Measurements from ENCODE around the gene THRA.

The THRA gene

DNA sequence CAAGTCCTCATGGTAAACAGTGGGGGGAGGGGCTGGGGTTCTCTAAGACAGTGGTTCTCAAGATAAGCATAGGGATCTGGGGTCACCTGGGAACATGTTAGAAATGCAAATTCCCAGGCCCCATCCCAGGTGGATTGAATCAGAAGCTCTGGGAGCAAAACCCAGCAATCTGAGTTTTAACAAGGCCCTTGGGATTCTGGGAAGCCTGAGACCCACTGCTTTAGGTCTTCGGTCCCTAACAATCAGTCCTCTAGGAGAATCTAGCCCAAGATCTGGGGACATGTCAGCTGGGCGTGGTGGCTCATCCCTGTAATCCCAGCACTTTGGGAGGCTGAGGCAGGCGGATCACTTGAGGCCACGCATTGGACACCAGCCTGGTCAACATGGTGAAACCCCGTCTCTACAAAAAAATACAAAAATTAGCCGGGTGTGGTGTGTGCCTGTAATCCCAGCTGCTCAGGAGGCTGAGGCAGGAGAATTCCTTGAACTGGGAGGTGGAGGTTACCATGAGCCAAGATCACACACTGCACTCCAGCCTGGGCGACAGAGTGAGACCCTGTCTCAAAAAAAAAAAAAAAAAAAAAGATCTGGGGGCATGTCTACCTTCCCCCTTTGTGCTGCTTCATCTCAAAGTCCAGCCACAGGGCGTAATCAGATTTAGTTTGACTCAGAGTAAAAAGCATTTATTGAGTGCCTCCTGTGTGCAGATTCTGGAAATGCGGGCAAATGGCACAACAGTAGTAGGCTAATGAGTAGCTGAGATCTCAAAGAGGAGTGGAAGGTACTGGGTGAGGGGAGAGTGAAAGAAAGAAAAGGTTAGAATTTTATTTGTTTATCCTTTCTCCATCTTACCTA, 46.4 kb downstream of the THRA start:
- in situ Hi-C loops (cut with MboI; ENCODE audit: low sequenced_read_pairs), result no loop called here

DNA sequence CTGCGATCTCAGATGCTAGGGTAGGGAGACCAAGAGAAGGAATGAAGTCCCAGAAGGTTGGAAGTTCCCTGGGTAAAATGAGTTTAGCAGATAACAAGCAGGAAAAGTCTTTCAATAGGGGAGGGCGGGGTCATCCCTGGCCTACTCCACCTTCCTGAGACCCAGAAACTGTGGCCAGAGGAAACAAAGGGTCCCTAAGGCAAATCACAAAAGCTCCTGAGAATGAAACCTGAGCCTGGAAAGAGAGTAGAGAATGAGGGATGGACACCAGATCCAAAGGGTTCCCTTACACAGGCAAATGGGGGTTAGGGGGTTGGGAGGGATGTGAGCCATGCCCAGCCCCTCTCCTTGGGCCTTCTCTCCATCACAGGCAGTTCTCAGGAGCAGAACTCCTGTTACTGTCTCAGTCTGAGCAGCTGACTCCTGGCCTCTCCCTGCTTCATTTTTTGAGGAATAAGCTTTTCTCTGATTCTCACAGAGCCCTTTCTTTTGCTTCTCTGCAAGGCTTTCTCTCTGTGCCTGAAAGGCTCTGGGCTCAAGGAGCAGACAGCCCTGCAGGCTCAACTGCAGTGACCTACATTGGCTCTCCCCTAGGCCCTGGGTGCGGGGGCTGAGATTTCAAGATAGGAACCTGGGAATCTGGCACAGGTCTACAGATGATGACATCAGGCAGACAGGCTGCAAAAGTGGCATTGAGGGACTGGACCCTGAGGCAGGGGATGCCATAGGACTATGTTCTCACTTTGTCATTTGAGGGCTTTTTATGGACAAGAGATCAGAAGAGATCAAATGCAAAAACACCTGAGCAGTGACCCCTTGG, 47.5 kb downstream of the THRA start:
- in situ Hi-C loops (cut with MboI; ENCODE audit: low sequenced_read_pairs), result no loop called here

- in situ Hi-C loops (cut with MboI; ENCODE audit: low sequenced_read_pairs), result no loop called here
These were observed 48.7 kb downstream of the THRA start for GRCh38 chr17:40111221-40112128.

- in situ Hi-C loops (cut with MboI; ENCODE audit: low sequenced_read_pairs), result no loop called here
These were observed 49.5 kb downstream of the THRA start for GRCh38 chr17:40112191-40112711.

DNA sequence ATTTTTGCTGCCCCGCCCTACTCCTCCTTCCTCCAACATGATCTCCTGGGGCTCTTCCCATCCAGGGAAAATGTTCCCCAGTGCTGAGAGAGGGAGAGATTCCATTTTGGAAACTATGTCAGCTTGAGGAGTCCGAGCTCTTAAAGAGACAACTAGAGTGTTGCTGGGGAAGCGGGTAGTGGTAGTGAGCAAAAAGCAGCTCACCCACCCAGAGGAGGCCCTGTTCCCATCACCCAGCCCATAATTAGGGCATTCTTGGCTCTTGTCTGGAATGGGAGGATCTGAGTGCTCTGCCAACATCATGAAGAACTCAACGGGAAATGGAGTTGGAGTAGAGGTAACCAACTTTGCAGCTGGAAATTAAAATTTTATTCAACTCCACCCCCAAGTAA, 49.9 kb downstream of the THRA start:
- in situ Hi-C loops (cut with MboI; ENCODE audit: low sequenced_read_pairs), result no loop called here

DNA sequence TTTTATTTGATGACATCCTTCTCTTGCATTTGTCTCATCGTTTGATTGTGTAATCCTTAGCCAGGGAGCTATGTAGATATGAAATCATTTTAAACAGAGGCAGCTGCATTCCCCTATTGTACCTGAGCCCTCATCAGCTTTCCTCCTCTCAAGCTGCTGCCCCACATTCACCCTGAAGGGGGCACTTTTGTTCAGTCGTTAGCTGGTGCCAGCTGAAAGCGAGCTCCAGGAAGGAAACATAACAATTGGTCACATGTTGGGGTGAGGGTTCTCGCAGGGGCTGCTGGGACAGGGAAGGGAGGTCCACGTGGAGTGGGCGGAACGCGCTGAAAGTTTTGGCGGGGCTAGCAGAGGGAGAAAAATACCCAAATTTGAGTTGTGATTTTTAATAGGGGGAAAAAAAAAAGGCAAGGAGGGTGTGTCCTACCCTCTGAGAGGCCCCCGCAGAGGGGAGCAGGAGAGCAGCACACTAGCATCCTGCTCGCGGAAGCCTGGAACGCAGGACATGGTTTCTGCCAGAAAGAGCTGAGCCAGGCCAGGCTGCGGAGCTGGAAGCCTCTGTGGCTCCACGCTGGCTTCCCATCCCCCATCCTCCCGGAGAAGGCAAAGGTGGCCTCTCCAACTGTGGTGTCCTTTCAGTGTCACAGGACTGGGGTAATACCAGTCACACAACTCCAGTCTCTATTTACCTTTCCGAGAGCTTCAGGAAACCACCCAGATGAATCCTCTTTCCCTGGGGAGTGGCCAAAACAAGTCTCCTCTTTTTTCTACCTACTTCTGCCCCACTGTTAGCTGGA, 50.5 kb downstream of the THRA start:
- in situ Hi-C loops (cut with MboI; ENCODE audit: low sequenced_read_pairs), result no loop called here

GRCh38 chr17:40113907-40114245, 51.1 kb downstream of the THRA start:
- in situ Hi-C loops (cut with MboI; ENCODE audit: low sequenced_read_pairs), result no loop called here

DNA sequence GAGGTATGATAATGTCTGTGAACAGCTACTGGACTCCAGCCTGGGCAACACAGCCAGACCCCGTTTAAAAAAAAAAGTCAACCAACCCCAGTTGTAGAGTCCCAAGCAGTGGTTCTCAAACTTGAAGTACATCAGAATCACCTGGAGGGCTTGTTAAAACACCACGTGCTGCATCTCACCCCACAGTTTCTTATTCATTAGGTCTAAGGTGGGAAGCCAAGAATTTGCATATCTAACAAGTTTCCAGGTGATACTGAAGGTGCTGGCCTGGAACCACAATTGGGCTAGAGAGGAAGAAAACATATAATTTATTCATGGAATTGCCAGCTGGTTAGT, 52.3 kb downstream of the THRA start:
- in situ Hi-C loops (cut with MboI; ENCODE audit: low sequenced_read_pairs), result no loop called here

DNA sequence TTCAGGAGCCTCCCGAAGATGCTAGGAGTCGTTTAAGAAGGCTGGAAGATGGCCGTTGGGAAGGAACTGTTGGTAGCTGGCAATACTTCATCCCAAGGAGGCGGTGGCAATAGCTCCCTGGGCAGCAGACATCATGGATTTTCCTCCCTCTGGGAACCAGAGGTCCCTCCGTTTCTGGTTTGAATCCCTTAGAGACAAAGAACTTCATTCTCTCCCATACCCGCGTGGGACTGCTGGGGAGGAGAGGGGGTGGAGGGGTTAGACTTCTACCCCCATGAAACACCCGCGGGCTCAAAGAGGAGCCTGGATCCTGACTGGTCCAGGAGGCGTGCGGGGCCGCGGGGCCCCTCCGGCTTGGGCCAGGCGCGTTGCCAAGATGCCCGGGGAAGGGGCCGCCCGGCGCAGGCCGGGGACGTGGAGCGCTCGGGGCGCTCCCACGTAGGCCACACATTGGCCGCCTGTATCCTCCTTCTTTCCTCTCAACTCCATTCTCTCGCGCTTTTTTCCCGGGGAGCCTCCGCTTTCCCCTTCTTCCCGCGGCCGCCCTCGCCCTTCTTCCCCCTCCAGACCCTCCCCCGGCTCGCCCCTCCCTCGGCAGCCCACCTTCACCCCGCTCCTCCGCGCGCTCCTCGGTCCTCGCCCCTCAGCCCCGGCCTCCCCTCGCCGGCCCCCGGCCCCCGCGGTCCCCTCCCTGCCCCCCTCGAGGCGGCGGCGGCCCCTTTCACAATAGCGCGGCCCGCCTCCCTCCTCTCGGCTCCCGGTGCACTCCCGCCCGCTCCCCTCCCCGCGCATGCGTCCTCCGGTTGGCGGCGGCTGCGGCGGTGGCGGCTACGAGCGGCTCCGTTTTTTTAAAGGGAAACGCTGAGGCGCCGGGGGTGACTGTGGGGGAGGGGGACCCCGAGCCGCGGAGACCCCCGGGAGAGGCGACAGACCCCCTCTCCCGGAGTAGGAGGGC, 58.7 kb downstream of the THRA start, which contains the start of gene MSL1:
Gene MSL1, plus strand, starts transcription at position 791 of the 955 bp plus-strand sequence. CDS start 642 bp downstream, outside the sequence.
- in situ Hi-C loops (cut with MboI; ENCODE audit: low sequenced_read_pairs), result no loop called here

GRCh38 chr17:40122136-40122998, 59.6 kb downstream of the THRA start:
- in situ Hi-C loops (cut with MboI; ENCODE audit: low sequenced_read_pairs), result no loop called here

DNA sequence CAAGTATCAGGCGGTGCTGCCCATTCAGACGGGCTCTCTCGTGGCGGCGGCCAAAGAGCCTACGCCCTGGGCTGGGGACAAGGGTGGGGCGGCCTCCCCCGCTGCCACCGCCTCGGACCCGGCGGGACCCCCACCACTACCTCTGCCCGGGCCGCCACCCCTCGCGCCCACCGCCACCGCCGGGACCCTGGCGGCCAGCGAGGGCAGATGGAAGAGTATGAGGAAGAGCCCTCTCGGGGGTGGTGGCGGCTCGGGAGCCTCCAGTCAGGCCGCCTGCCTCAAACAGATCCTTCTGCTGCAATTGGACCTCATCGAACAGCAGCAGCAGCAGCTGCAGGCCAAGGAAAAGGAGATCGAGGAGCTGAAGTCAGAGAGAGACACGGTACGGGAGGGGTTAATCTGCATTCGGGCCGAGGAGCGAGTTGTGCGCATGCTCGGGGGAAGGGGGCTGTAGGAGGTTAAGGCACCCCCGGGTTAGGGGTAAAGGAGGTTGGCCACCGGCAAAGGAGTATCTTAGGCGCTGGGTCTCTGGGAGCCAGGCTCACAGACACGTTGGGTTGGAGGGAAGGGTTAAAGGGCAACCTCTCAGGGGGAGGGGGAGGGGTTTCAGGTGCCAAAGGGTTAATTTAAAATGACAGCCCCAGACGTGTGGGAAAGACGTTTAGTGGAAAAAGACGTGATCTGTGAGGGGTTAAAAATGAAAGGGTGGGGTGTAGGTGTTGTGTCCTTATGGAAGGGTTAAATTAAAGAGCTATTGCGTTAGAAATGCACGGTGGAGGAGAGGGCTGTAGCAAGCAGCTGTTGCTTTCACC, 60.4 kb downstream of the THRA start:
- in situ Hi-C loops (cut with MboI; ENCODE audit: low sequenced_read_pairs), result no loop called here

- in situ Hi-C loops (cut with MboI; ENCODE audit: low sequenced_read_pairs), result no loop called here
These were observed 61.0 kb downstream of the THRA start for GRCh38 chr17:40123811-40124114.

DNA sequence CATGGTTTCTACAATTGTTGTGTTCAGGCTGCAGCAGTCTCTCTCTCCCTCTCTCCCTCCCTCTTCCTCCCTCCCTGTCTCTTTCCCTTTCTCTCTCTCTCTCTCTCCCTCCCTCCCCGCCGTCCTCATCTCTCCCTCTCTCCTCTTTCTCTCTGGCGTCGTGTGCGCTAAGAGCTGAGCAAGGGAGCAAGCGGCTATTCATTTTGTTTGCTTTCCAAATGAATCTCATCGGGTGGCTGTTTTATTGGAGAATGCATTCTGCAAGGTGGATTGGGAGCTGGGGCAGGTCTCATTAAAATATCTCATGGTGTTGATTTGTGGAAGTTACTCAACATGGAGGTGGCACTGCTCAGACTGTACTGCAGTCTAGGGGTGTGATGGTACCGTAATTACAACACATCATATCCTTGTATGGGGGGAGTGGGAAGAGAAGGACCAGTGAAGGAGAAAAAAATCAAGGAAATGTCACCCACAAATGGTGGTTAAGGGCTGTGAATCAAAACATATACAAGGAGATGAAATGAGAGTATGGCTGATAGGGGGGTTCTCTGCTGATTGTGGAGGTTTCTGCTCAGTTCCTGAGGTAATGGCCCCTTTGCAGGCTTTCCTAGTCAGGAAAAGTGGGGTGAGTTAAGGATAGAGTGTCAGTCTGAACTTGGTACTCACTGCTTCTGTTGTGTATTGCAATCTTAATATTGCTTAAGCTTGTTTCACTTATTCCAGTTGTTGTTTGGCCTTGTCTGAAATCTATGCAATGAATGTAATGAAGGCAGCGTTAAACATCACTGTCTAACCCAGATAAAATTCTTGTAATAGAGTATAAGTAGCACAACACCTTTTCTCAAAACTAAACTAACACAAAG, 61.7 kb downstream of the THRA start:
- in situ Hi-C loops (cut with MboI; ENCODE audit: low sequenced_read_pairs), result no loop called here

DNA sequence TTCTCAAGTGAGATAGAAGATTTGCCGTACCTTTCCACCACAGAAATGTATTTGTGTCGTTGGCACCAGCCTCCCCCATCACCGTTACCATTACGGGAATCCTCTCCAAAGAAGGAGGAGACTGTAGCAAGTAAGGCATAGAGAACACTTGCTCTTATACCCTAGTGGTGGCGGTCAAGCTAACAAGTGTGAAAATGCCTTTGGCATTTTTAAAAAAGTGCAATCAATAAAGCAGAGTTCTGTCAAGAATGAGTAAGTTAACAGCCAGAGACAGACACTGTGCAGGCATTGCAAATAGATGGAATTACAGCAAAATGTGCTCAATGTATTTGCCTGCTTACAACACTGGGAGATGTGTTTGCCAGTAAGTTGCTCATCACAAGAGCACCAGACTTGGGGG, 66.7 kb downstream of the THRA start:
- in situ Hi-C loops (cut with MboI; ENCODE audit: low sequenced_read_pairs), result no loop called here

DNA sequence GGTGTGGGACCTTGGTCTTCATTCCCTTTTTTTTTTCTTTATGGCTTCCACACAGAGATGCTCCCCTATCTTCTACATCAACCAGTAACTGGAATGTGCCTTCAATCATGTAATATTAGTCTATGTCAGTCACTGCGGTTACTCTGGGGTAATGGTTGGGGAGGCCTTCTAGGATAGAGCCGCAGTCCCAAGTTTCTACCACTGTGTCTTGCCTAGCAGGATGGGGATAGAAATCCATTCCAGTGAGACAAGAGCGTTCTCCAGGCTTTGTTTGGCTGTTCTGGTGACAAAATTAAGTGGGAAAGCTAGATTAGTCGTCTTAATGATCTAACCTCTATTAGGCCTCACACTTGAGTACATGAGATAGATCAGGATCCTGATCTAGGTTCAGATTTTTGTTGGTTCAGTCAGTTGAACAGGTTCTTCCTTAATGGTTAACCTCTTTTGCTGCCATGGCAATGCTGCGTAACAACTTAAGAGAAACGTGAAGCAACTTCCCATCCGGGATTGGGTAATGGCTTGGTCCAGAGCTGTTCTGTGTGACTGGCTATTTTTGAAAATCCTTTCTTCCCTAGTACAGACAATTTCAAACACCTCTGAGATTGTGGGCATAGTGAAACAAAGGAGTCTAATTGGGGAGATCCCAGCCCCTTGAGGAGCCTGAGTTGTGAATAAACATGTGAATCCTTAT, 67.7 kb downstream of the THRA start:
- in situ Hi-C loops (cut with MboI; ENCODE audit: low sequenced_read_pairs), result no loop called here

DNA sequence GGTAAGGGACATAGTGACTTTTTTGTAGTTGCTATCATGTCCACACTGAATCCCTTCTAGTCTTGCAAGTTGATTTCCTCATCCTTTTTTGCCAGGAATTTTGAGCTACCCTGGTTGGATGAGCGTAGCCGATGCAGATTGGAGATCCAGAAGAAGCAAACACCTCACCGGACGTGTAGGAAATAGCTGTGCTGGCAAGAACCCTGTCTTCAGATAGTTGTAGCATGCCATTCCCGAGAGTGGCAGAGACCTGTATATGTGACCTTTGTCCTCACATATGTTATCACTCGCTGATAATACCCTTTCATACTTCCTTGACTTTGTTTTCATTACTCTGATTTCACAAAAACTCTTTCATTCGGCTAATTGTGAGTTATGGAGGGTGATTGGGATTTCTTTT, 71.4 kb downstream of the THRA start:
- in situ Hi-C loops (cut with MboI; ENCODE audit: low sequenced_read_pairs), result no loop called here
